GM23248 (cell line): Measurements from ENCODE around the gene EML6. TPM values are rescaled to one million over a fixed set of nuclear protein-coding genes. Genes with fewer than 3 reads are reported as not detected.
A peak's percentile ranks its signal among the peaks of the same experiment; 100 is the strongest.

Source experiments
- DNase-seq: peaks from one replicate; pipeline ENCODE4 v3.0.0-alpha.2; 2015
- H2AFZ ChIP-seq: fragments of 200-600 bp; sonication (generic); 2 replicates; pipeline ENCODE4 v1.6.1; 2016; ENCODE audit warnings: antibody characterized with exemption
- H3F3A ChIP-seq: fragments of 200-600 bp; sonication (generic); 2 replicates; pipeline ENCODE4 v1.6.1; 2016; ENCODE audit warnings: mild to moderate bottlenecking, antibody characterized with exemption, mixed run types; ENCODE audit not compliant: insufficient read depth
- H3K27ac ChIP-seq: fragments of 200-600 bp; sonication (generic); 2 replicates; pipeline ENCODE4 v1.5.1; 2016; ENCODE audit warnings: mild to moderate bottlenecking
- H3K27me3 ChIP-seq: fragments of 200-600 bp; sonication (generic); replicated peaks from 2 replicates; pipeline ENCODE4 v1.6.1; 2016; ENCODE audit warnings: mild to moderate bottlenecking; ENCODE audit not compliant: insufficient read depth
- H3K36me3 ChIP-seq: fragments of 200-600 bp; sonication (generic); 2 replicates; pipeline ENCODE4 v1.6.1; 2016; ENCODE audit warnings: low read depth, mild to moderate bottlenecking
- H3K4me1 ChIP-seq: fragments of 200-600 bp; sonication (generic); 2 replicates; pipeline ENCODE4 v1.6.1; 2016; ENCODE audit warnings: mild to moderate bottlenecking; ENCODE audit not compliant: insufficient read depth
- H3K4me2 ChIP-seq: fragments of 200-600 bp; sonication (generic); one replicate; pipeline ENCODE4 v1.6.1; 2016; ENCODE audit warnings: mild to moderate bottlenecking; ENCODE audit not compliant: unreplicated experiment
- H3K4me3 ChIP-seq: fragments of 200-600 bp; sonication (generic); 2 replicates; pipeline ENCODE4 v1.5.1; 2016; ENCODE audit warnings: mild to moderate bottlenecking
- H3K79me2 ChIP-seq: fragments of 200-600 bp; sonication (generic); 2 replicates; pipeline ENCODE4 v1.6.1; 2016; ENCODE audit warnings: mild to moderate bottlenecking; ENCODE audit not compliant: insufficient read depth
- H3K9ac ChIP-seq: fragments of 200-600 bp; sonication (generic); 2 replicates; pipeline ENCODE4 v1.6.1; 2016; ENCODE audit warnings: mild to moderate bottlenecking
- H3K9me2 ChIP-seq: fragments of 200-600 bp; sonication (generic); 2 replicates; pipeline ENCODE4 v1.6.1; 2016; ENCODE audit warnings: mixed run types, mild to moderate bottlenecking, moderate library complexity; ENCODE audit not compliant: insufficient read depth
- H3K9me3 ChIP-seq: fragments of 200-600 bp; sonication (generic); one replicate; pipeline ENCODE4 v1.6.1; 2017; ENCODE audit warnings: low read depth
- H4K20me1 ChIP-seq: fragments of 200-600 bp; sonication (generic); 2 replicates; pipeline ENCODE4 v1.6.0; 2016; ENCODE audit not compliant: insufficient read depth
- EZH2 ChIP-seq: fragments of 200-600 bp; sonication (generic); IDR thresholded peaks from 2 replicates; pipeline ENCODE4 v1.6.1; 2018; ENCODE audit warnings: antibody characterized with exemption, mild to moderate bottlenecking; ENCODE audit not compliant: insufficient read depth, poor library complexity, severe bottlenecking
- EZH2phosphoT487 ChIP-seq: fragments of 200-600 bp; sonication (generic); IDR thresholded peaks from 2 replicates; pipeline ENCODE4 v1.6.1; 2018; ENCODE audit warnings: antibody characterized with exemption, moderate library complexity, mild to moderate bottlenecking, low read depth; ENCODE audit not compliant: insufficient read depth
- WGBS, 2 experiments: methylation state at CpG; one replicate each; pipeline ENCODE4 v1.1.6; 2015 to 2017; ENCODE audit warnings: low lambda C conversion rate in 2 of 2, low coverage in 1 of 2; ENCODE audit errors: missing lambda C conversion rate in 2 of 2; 5-methylcytosine and 5-hydroxymethylcytosine counted together
- in situ Hi-C: fragments of 300-500 bp; cut with MboI; formaldehyde crosslinking; loops from 2 replicates; pipeline ENCODE4 v1.15.0; 2020
- polyA plus RNA-seq: library from polyadenylated mRNA; unstranded; fragments of >200 nt; fragmentation: Nextera tagmentation; extraction: Ambion mirVana; gene quantifications from 2 replicates; pipeline ENCODE4 v1.2.1, GENCODE V29; 2016
- total RNA-seq: library from RNA; depleted of rRNA; stranded (reverse); fragments of >200 nt; shearing (Covaris generic); gene quantifications from 2 replicates; pipeline ENCODE4 v1.2.3, GENCODE V29; 2014

EML6 gene
- total and polyA plus RNA-seq, 2 experiments from 2014 or later = 0.54 to 0.76 TPM

GRCh38 chr2:55010915-55011314 is 287.5 kb downstream of the EML6 start:
- H3K9me2 ChIP-seq = no peaks in the 10 kb centered on the region
- peak overlapping the region; percentile 61 for H3K4me3 ChIP-seq
- H3K27ac ChIP-seq = peak overlapping the region; percentile 61
- no peaks in the 10 kb centered on the region for H3K27me3 ChIP-seq
- 78 to 84% methylated on average over 2 of the region's 2 CpGs for WGBS, 2 experiments
- peaks cover 99% of the 10 kb centered on the region for H3K4me1 ChIP-seq
- peak overlapping the region; percentile 61 for H3K4me2 ChIP-seq
- H2AFZ ChIP-seq = no peak overlapping the region
- H3K9me3 ChIP-seq = no peaks in the 10 kb centered on the region
- peaks cover 100% of the 10 kb centered on the region for H3K79me2 ChIP-seq
- peak; percentile 62 for DNase-seq
- peak overlapping the region; percentile 51 for H3K9ac ChIP-seq
- H4K20me1 ChIP-seq = peaks cover 86% of the 10 kb centered on the region
- TF ChIP-seq EZH2phosphoT487 (no peak), EZH2 (no peak)
- peaks cover 77% of the 10 kb centered on the region for H3F3A ChIP-seq
- in situ Hi-C loops = loop anchor here (10.0 kb wide), 1 partner anchor 164 kb away; no protein-coding TSS in a partner anchor
- no peaks in the 10 kb centered on the region for H3K36me3 ChIP-seq

- no peak for DNase-seq
Observed at GRCh38 chr2:55011831-55012671, 288.6 kb downstream of the EML6 start.

GRCh38 chr2:55012672-55013484 is 289.4 kb downstream of the EML6 start:
- Histone ChIP-seq H3K79me2 (peaks cover 100% of the 10 kb centered on the region), H2AFZ (no peak overlapping the region), H3K27ac (peak overlapping the region; percentile 61; the same call in 1 of the 2 replicates), H4K20me1 (peaks cover 87% of the 10 kb centered on the region), H3K9me2 (no peaks in the 10 kb centered on the region), H3K9me3 (no peaks in the 10 kb centered on the region), H3K4me3 (peak overlapping the region; percentile 31), H3K36me3 (peaks cover 8% of the 10 kb centered on the region), H3K27me3 (no peaks in the 10 kb centered on the region), H3F3A (peaks cover 79% of the 10 kb centered on the region), H3K4me1 (peaks cover 99% of the 10 kb centered on the region), H3K4me2 (peak overlapping the region; percentile 61), H3K9ac (peak overlapping the region; percentile 29)
- no peak for DNase-seq
- in situ Hi-C loops = loop anchor here (10.0 kb wide), 1 partner anchor 162 kb away; no protein-coding TSS in a partner anchor
- 48 to 49% methylated on average over 2 of the region's 2 CpGs for WGBS, 2 experiments
- TF ChIP-seq EZH2phosphoT487 (no peak), EZH2 (no peak)

More at GRCh38 chr2:55011831-55012671, 288.6 kb downstream of the EML6 start:
- in situ Hi-C loops = loop anchor here (10.0 kb wide), 1 partner anchor 163 kb away; no protein-coding TSS in a partner anchor
- Histone ChIP-seq H3K27me3 (no peaks in the 10 kb centered on the region), H3K4me1 (peaks cover 99% of the 10 kb centered on the region), H3K9me3 (no peaks in the 10 kb centered on the region), H3K4me2 (peak overlapping the region; percentile 61), H3F3A (peaks cover 76% of the 10 kb centered on the region), H3K27ac (peak overlapping the region; percentile 61), H3K9ac (peak overlapping the region; percentile 29), H4K20me1 (peaks cover 87% of the 10 kb centered on the region), H3K79me2 (peaks cover 100% of the 10 kb centered on the region), H3K4me3 (peak overlapping the region; percentile 31), H2AFZ (no peak overlapping the region), H3K36me3 (no peaks in the 10 kb centered on the region), H3K9me2 (no peaks in the 10 kb centered on the region)
- no peak for TF ChIP-seq EZH2
- TF ChIP-seq EZH2phosphoT487 = no peak
- WGBS, 2 experiments = 39 to 41% methylated on average over 6 of the region's 6 CpGs

- Histone ChIP-seq H4K20me1 (peaks cover 87% of the 10 kb centered on the region; the same call in 1 of the 2 replicates), H3K9ac (peak overlapping the region; percentile 29; the same call in 1 of the 2 replicates), H3K4me1 (peaks cover 100% of the 10 kb centered on the region), H3K9me2 (no peaks in the 10 kb centered on the region), H3F3A (peaks cover 78% of the 10 kb centered on the region), H3K9me3 (no peaks in the 10 kb centered on the region), H3K4me2 (peak overlapping the region; percentile 61), H3K4me3 (no peak overlapping the region), H3K27ac (peak overlapping the region; percentile 37; the same call in 1 of the 2 replicates), H3K36me3 (peaks cover 15% of the 10 kb centered on the region), H3K27me3 (no peaks in the 10 kb centered on the region), H2AFZ (no peak overlapping the region), H3K79me2 (peaks cover 100% of the 10 kb centered on the region)
- WGBS, 2 experiments = 0% methylated on average over 1 of the region's 1 CpG
- in situ Hi-C loops = loop anchor here (10.0 kb wide), 1 partner anchor 161 kb away; no protein-coding TSS in a partner anchor
- DNase-seq = no peak
- TF ChIP-seq EZH2phosphoT487 (no peak), EZH2 (no peak)
Observed at GRCh38 chr2:55013936-55014335, 290.5 kb downstream of the EML6 start.
